Skeletal muscle tissue (tissue), 4 donors: ENCODE data around the gene RBM33. TPM values are rescaled to one million over a fixed set of nuclear protein-coding genes. Genes with fewer than 3 reads are reported as not detected.

ENCODE experiments used
- H3K27ac ChIP-seq: one replicate; pipeline ENCODE4 v1.7.0; 2013; ENCODE audit warnings: mild to moderate bottlenecking, low read depth, low read length, inconsistent platforms
- H3K27me3 ChIP-seq, 3 donors: one replicate each; pipeline ENCODE4 v1.7.0; 2013; ENCODE audit warnings: low read length in 3 of 3; ENCODE audit not compliant: control insufficient read depth in 3 of 3, insufficient read depth in 3 of 3
- H3K36me3 ChIP-seq, 3 donors: one replicate each; pipeline ENCODE4 v1.7.0; 2013; ENCODE audit warnings: low read length in 3 of 3; ENCODE audit not compliant: control insufficient read depth in 3 of 3, insufficient read depth in 3 of 3
- H3K4me1 ChIP-seq, 3 donors: one replicate each; pipeline ENCODE4 v1.7.0; 2013; ENCODE audit warnings: low read length in 3 of 3, mild to moderate bottlenecking in 3 of 3; ENCODE audit not compliant: control insufficient read depth in 3 of 3, insufficient read depth in 3 of 3
- H3K4me3 ChIP-seq, 3 donors: one replicate each; pipeline ENCODE4 v1.7.0; 2013; ENCODE audit warnings: low read length in 3 of 3
- H3K9ac ChIP-seq, 3 donors: one replicate each; pipeline ENCODE4 v1.7.0; 2013; ENCODE audit warnings: low read length in 3 of 3, mild to moderate bottlenecking in 3 of 3, moderate library complexity in 2 of 3, low read depth in 1 of 3
- H3K9me3 ChIP-seq, 3 donors: one replicate each; pipeline ENCODE4 v1.7.0; 2013; ENCODE audit warnings: low read length in 3 of 3; ENCODE audit not compliant: control insufficient read depth in 3 of 3
- total RNA-seq: library from RNA; depleted of rRNA; stranded (reverse); fragments of >200 nt; gene quantifications from one replicate; pipeline ENCODE4 v1.2.3, GENCODE V29; 2014
- donor health status: Osteomylitis.

The RBM33 gene, protein sequence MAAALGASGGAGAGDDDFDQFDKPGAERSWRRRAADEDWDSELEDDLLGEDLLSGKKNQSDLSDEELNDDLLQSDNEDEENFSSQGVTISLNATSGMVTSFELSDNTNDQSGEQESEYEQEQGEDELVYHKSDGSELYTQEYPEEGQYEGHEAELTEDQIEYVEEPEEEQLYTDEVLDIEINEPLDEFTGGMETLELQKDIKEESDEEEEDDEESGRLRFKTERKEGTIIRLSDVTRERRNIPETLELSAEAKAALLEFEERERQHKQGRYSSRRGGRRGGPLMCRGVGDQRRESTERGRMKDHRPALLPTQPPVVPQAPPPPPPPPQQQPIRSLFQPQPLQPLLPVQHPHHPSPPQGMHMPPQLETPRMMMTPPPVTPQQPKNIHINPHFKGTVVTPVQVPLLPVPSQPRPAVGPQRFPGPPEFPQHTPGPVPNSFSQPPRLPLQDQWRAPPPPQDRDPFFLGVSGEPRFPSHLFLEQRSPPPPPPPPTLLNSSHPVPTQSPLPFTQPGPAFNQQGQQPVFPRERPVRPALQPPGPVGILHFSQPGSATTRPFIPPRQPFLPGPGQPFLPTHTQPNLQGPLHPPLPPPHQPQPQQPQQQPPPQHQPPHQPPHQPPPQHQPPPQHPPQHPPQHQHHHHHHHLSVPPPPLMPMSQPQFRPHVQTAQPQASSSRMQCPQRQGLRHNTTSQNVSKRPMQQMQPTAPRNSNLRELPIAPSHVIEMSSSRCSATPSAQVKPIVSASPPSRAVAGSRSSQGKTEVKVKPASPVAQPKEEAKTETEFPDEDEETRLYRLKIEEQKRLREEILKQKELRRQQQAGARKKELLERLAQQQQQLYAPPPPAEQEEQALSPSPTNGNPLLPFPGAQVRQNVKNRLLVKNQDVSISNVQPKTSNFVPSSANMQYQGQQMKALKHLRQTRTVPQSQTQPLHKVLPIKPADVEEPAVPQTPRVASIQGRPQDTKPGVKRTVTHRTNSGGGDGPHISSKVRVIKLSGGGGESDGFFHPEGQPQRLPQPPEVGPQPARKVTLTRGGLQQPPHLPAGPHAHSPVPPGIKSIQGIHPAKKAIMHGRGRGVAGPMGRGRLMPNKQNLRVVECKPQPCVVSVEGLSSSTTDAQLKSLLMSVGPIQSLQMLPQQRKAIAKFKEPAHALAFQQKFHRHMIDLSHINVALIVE
- total RNA-seq: 53.2 TPM

DNA sequence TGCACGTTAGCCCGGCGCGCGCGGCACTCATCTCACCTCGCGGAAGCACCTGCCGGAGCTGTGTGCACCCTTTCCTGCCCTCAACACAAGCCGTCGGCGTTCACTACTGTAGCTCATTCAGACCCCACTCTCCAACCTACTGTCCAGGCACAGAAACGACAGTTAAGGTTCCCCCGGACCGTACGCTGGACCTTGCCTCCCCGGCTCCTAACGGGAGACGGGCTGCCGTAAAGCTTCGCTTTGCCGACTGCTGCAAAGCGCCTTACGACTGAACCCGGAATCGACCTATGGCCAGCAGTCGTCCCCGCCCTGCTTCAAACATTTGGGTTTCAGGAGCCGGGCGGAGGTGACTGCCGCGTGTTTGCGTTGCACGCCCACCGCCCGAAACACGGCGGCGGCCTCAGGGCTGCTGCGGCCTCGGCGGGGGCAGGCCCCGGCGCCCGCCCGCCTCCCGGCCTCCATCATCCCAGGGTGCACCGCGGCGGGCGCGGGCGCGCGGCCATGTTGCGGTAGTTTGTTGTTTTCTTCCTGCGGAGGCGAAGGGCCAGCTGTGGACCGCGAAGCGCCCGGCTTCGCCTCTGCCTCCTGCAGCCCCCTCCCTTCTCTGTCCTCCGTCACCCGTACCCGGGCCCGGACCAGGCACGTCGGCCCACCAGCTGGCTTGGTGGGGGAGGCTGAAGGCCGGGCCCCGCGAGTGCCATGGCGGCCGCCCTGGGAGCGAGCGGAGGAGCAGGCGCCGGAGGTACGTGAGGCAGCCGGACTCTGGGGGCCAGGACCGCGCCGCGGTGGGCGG lies at the start of gene RBM33:
TSS of gene RBM33 (plus strand) at position 484 of the 793 bp plus-strand sequence. CDS start at position 700, 216 bp downstream.
- Histone ChIP-seq H3K4me1 (peaks cover 15 to 21% (median 20%) of the 10 kb centered on the region in 3 donors), H3K27ac (peak within 1 kb of the TSS; percentile 93), H3K27me3 (no peaks in the 10 kb centered on the region), H3K9me3 (peaks cover 0 to 6% (median 4%) of the 10 kb centered on the region in 3 donors), H3K4me3 (peak within 1 kb of the TSS; percentile 91 to 96 (median 96)), H3K9ac (peak within 1 kb of the TSS; percentile 89 to 99 (median 97)), H3K36me3 (peaks cover 5 to 15% (median 11%) of the 10 kb centered on the region in 3 donors)

DNA sequence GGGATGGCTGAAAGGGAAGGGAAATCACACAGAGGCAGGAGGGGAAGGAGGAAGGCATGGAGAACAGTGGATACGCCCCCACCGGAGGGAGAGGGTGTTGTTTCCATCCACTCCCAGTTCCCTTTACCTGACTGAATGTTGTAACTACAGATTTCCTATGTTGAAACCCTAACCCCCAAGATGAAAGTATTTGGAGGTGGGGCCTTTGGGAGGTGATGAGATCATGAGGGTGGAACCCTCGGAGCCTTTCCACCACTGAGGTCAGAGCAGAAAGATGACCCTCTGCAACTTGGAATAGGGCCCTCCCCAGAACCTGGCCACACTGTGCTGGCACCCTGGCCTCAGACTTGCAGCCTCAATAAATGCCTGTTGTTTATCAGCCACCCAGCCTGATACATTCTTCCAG lies 49.5 kb upstream of the RBM33 start:
- Histone ChIP-seq H3K27ac (no peak overlapping the region), H3K4me1 (peaks cover 0 to 2% (median 0%) of the 10 kb centered on the region in 3 donors), H3K9ac (no peak overlapping the region), H3K4me3 (no peak overlapping the region), H3K27me3 (peaks cover 3 to 30% (median 13%) of the 10 kb centered on the region in 3 donors), H3K36me3 (no peaks in the 10 kb centered on the region), H3K9me3 (no peaks in the 10 kb centered on the region)

DNA sequence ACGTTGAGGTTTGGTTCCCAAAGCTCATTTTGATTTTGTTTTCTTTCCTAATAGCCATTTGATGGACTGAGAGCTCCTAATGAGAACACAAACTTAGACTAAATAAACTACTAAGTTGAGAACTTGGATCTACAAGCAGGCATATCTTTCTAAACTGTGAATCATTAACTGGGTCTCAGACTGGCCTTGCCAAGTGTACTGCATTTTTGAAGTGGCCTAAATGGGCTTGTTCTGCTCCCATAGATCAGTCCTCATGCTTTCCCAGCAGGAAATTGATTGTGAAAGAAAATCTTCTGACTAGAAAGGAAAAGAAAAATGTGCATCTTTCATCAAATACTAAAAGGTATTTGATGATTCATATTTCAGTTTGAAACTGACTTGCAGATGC lies 46.7 kb upstream of the RBM33 start:
- H3K9ac ChIP-seq: no peak overlapping the region
- H3K4me3 ChIP-seq: no peak overlapping the region
- no peak overlapping the region for H3K27ac ChIP-seq
- no peaks in the 10 kb centered on the region for H3K36me3 ChIP-seq
- H3K9me3 ChIP-seq: no peaks in the 10 kb centered on the region
- H3K4me1 ChIP-seq: peaks cover 0 to 2% (median 0%) of the 10 kb centered on the region in 3 donors
- H3K27me3 ChIP-seq: peaks cover 3 to 23% (median 8%) of the 10 kb centered on the region in 3 donors

DNA sequence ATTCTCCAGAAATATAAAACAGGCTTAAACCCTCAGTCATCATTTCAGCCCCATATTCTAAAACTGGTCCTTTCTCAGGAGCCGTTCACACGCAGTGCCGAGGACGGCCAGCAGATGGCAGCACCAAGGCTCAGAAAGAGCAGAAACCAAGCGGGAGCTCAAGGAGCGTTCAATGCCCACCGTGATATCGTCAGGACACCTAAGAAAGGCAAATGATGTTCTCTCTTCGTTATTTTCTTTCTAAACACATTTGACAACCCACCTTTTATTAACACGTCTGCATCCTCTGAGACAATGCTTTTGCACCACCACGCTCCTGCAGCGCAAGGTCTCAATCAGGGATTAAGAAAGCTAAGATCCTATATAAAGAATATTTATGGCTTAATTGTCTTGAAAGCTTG lies 45.7 kb upstream of the RBM33 start:
- H3K36me3 ChIP-seq: no peaks in the 10 kb centered on the region
- peaks cover 3 to 26% (median 5%) of the 10 kb centered on the region in 3 donors for H3K27me3 ChIP-seq
- H3K9ac ChIP-seq: no peak overlapping the region
- no peak overlapping the region for H3K27ac ChIP-seq
- H3K4me1 ChIP-seq: peaks cover 0 to 2% (median under 1%) of the 10 kb centered on the region in 3 donors
- H3K4me3 ChIP-seq: no peak overlapping the region
- no peaks in the 10 kb centered on the region for H3K9me3 ChIP-seq

DNA sequence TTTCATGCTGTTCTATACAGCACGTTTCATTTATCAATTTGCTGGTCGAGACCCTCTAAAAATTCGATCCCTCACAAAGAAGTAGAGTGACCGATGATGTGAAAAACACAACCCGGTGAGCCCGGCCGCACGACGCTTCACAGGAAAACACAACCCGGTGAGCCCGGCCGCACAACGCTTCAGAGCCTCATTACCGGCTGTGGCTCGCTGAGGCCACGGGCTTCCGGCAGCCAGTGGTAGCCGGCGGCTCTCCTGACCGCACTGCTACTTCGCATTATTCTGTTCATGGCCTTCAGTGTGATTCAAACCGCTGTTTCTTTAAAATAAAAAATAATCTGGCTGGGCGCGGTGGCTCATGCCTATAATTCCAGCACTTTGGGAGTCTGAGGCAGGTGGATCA lies 42.3 kb upstream of the RBM33 start:
- no peak overlapping the region for H3K27ac ChIP-seq
- no peaks in the 10 kb centered on the region for H3K36me3 ChIP-seq
- H3K4me3 ChIP-seq: no peak overlapping the region
- peaks cover 4 to 10% (median 6%) of the 10 kb centered on the region in 3 donors for H3K4me1 ChIP-seq
- peaks cover 0 to 13% (median 0%) of the 10 kb centered on the region in 3 donors for H3K27me3 ChIP-seq
- no peak overlapping the region for H3K9ac ChIP-seq
- no peaks in the 10 kb centered on the region for H3K9me3 ChIP-seq

DNA sequence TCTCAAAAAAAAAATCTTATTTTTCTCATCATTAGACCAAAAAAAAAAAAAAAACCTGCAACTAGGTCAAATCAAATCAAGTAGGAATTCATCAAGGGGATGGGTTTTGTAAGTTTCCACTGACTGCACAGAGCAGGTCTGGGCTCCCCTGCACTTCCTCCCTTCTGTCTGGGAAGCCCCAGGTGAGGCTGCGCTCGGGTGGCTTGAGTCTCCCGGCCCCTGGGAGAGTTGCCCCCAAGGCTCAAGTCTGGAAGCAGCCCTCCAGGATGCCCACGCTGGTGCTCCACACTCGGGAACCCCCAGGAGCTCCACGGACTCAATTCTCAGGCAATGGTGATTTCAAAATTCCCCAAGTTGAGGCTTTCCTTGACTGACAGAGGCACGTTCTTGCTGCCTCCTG lies 41.7 kb upstream of the RBM33 start:
- no peak overlapping the region for H3K9ac ChIP-seq
- no peaks in the 10 kb centered on the region for H3K36me3 ChIP-seq
- H3K27ac ChIP-seq: no peak overlapping the region
- no peaks in the 10 kb centered on the region for H3K9me3 ChIP-seq
- no peak overlapping the region for H3K4me3 ChIP-seq
- peaks cover 4 to 10% (median 6%) of the 10 kb centered on the region in 3 donors for H3K4me1 ChIP-seq
- H3K27me3 ChIP-seq: peaks cover 0 to 13% (median 0%) of the 10 kb centered on the region in 3 donors

DNA sequence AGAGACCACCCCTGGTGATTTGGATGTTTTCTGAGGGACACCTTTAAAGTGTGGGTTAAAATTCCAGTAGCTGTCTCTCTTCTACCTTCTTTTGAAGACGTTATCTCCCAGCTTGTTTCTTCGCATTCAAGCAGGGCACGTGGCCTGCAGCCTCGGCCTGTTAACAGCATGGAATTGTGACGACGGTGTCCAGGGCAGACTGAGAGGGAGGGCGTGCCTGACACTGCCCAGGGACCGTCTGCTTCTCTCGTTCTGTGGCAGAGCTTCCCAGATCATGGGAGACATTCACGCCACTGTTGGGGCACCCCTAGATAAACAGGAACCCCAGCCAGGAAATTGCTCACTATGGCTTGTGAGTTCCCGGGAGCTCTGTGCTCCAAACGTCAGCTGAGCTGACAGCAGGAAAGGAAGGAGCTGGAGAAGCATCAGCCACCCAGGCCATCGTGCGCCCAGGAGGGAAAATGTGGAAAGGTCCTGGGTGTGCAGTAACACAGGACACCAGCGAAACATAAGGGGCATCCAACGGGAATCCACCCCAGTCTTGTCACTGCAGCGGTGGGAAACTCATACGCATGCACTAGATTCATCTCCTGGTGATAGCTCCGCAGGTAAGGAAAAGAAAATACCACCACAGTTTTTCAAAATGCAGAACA lies 41.1 kb upstream of the RBM33 start:
- Histone ChIP-seq H3K9me3 (no peaks in the 10 kb centered on the region), H3K27me3 (peaks cover 0 to 13% (median 0%) of the 10 kb centered on the region in 3 donors), H3K9ac (no peak overlapping the region), H3K36me3 (no peaks in the 10 kb centered on the region), H3K4me1 (peaks cover 4 to 10% (median 6%) of the 10 kb centered on the region in 3 donors), H3K27ac (no peak overlapping the region), H3K4me3 (no peak overlapping the region)

DNA sequence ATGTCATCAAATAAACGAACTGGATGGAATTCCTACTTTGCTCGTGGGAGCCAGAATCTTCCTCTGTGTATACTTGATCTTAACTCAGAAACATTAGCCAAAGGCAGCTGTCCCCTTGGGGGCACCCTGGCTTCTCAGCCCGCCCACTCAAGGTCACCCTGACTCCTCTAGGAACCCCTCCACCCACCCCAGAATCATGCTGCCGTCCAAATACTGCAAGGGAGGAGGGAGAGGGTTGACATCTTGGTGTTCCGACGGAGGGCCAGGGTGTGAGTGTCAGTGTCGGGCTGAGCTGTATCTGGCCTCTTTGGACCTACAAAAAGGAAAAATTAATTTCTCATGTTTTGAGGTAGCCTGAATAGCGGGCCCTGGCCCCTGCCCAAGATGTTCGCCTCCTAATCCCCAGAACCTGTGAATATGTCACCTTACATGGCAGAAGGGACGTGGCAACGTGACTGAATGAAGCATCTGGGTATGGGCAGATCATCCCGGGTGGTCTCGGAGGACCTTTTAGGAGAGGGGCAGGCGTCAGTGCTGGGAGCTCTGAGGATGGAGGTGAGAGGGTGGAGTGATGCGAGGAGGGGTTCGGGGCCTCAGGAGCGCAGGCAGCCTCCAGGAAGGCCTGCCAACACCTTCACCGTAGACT lies 40.5 kb upstream of the RBM33 start:
- Histone ChIP-seq H3K4me3 (no peak overlapping the region), H3K9me3 (no peaks in the 10 kb centered on the region), H3K36me3 (no peaks in the 10 kb centered on the region), H3K4me1 (peaks cover 2 to 10% (median 6%) of the 10 kb centered on the region in 3 donors), H3K27ac (no peak overlapping the region), H3K27me3 (peaks cover 0 to 13% (median 0%) of the 10 kb centered on the region in 3 donors), H3K9ac (no peak overlapping the region)
